ENCODE results near the gene FAT2.
"Not testable (repeated sequence)": the region's sequence is repeated elsewhere in the genome, so short reads cannot be mapped to it uniquely, and the experiment has no call there.

Gene FAT2

GRCh38 chr5:151612689-151613427 is 21.7 kb upstream of the FAT2 start:
- in situ Hi-C loops (cut with MboI; ENCODE audit: low sequenced_read_pairs) = no loop called here

DNA sequence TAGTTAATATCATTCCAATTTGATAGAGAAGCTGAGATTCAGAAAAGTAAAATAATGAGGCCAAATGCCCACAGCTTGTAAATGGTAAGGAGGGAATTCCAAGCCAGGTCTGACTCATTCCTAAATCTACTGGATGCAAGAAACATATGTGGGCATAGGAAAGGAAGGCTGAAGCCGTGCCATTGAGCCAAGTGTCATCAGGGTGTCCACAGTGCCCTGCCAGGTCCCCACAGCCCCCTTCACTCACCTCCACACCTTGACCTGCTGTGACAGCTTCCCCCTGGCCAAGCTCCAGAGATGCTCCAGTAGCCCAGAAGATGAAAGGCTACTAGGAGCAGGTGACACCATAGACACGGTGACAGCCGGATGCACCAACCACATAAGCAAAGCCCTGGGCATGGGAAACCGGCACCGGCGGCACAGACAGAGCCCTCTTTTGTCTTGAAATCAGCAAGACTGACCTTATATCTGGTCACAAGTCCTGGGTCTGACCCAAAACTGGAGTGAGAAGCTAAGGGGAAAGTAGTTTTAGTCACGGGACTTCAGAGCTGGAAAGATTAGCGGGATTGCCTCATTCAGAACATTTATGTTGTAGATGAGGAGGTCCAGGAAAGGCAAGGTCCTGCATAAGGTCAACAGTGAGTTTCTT is 20.1 kb upstream of the FAT2 start:
- in situ Hi-C loops (cut with MboI; ENCODE audit: low sequenced_read_pairs) = no loop called here

GRCh38 chr5:151608522-151608921 is 17.4 kb upstream of the FAT2 start:
- in situ Hi-C loops (cut with MboI; ENCODE audit: low sequenced_read_pairs) = no loop called here

DNA sequence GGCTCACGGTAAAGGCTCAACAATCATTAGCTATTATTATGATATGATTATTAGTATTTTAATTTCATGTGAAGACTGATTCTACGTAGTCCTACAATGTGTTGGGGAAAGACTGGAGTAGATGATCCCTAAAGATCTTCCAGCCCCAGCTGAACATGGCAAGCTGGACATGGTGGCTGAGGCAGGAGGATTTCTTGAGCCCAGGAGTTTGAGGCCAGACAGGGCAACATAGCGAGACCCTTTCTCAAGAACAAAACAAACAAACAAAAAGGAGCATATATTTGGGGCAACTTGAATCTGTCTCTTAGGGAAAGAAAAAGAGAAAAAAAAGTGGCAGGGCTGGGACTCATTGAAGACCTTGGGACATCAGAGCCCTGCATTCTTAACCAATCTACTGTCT is 16.2 kb upstream of the FAT2 start:
- in situ Hi-C loops (cut with MboI; ENCODE audit: low sequenced_read_pairs) = no loop called here

- in situ Hi-C loops (cut with MboI; ENCODE audit: low sequenced_read_pairs) = no loop called here
Measured at GRCh38 chr5:151605559-151605958, 14.4 kb upstream of the FAT2 start.

- in situ Hi-C loops (cut with MboI; ENCODE audit: low sequenced_read_pairs) = no loop called here
Measured at GRCh38 chr5:151602806-151603205, 11.7 kb upstream of the FAT2 start.

DNA sequence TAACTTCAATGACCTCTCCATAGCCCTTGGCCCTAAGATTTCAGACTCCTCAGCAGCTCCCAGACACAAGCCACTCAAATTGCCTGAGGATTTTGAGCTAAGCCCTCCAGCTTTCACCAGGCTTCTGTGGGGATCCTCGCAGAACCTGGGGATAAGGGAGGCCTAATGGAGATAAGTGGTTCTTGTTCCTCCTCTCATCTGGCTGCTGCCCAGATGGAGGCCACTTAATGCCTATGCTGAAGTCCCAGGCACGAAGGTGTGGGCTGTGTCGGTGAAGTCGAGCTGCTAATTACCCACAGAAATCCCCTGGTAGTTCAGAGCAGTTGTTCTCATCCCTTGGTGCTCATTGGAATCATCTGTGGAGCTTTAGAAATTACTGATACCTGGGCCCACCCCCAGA is 10.3 kb upstream of the FAT2 start:
- in situ Hi-C loops (cut with MboI; ENCODE audit: low sequenced_read_pairs) = no loop called here

DNA sequence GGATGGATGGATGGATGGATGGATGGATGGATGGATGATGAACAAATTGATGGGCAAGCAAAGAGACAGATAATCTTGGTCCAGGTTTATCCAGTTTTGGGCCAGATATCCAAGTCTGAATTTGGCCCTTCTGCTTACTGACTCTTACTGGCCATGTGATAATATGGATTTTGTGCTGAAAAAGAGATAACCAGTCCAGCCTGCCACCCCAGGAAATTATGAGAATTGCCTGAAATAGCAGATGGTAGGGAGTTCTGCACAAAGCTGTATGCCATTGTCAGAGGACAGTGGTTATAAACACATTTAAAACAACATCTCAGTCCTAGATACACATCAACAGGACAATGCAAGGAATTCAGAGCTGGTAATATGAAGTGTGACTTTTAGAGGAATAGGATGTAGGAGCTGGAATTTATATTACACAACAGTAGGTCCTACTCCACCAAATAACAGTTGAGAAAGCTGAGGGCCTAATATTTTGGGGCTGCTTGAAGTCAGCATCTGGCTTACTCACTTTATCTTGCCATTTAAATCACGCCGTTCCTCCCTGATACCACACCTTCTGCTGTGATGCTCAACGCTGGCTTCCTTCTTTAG is 9.0 kb upstream of the FAT2 start:
- in situ Hi-C loops (cut with MboI; ENCODE audit: low sequenced_read_pairs) = no loop called here

GRCh38 chr5:151598984-151599383 is 7.9 kb upstream of the FAT2 start:
- in situ Hi-C loops (cut with MboI; ENCODE audit: low sequenced_read_pairs) = no loop called here

GRCh38 chr5:151598549-151598948 is 7.4 kb upstream of the FAT2 start:
- in situ Hi-C loops (cut with MboI; ENCODE audit: low sequenced_read_pairs) = no loop called here

DNA sequence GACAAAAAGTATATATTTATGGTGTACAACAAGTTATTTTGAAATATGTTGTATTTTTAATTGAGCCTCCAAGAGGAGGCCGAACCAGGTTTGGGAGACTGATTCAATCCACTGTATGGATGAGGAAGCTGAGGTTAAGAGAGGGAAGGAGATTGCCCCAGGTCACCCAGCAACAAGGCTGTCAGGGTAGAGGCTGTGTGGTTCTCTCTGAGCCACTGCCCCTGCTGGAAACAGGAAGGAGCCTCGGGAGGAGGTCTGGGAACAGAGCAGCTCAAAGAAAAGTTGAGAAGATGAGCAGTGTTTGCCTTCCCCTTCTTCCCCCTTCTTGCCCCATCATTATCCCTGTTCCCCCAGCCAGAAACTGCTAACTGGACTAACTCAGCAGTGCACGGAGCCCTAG is 6.6 kb upstream of the FAT2 start:
- in situ Hi-C loops (cut with MboI; ENCODE audit: low sequenced_read_pairs) = no loop called here

- in situ Hi-C loops (cut with MboI; ENCODE audit: low sequenced_read_pairs) = no loop called here
Measured at GRCh38 chr5:151596828-151597539, 5.9 kb upstream of the FAT2 start.

DNA sequence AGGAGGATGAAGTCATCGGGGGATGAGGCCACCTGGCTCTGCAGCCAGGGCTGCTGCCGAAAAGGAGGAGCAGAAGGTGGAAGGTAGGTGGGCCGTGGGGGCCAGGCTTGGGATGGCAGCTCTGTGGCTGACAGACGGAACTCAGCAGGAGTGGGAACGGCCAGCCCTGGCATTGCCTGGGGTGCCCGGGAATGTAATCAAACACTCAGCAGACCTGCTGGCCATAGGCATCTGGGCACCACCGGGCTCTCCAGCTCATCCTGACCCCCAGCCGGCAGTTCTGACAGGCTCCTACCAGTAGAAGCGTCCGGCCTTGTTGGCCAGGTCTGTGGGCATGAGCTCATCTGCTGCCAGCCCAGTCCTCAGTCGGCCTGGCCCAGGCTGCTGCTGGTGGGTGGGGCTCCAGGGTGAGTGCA is 4.3 kb upstream of the FAT2 start:
- in situ Hi-C loops (cut with MboI; ENCODE audit: low sequenced_read_pairs) = no loop called here

- in situ Hi-C loops (cut with MboI; ENCODE audit: low sequenced_read_pairs) = no loop called here
Measured at GRCh38 chr5:151592855-151593408, 1.8 kb upstream of the FAT2 start.

DNA sequence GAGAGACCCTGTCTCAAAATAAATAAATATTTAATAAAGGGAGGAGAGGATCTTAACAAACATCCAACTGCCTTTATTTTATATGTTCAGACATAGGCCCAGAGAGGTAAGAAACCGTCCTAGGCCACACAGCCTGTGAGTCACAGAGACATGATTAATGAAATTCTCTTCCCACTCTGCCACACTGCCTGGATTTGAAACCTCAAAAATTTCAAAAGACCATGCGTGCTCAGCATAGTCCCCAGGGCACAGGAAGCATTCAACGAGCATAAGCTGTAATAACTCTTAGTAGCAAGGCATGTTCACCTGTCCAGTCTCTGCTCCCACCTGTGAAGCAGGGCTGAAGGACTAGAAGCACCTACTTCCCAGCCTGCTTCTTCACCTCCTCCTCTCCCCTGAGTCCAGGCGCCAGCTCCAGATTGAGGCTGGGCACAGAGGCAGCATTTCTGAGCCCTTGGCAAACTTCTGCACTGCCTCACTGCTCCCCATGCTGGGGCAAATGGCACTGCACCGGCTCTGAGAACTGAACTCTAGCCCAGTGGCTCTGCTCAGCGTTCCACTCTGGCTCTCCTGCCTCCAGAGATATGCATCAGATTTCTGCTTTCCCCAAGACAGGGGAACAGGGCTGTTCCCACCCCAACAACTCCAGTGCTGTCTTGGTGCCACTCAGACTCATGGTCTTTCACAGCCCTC is 1.1 kb downstream of the FAT2 start:
- in situ Hi-C loops (cut with MboI; ENCODE audit: low sequenced_read_pairs) = no loop called here

DNA sequence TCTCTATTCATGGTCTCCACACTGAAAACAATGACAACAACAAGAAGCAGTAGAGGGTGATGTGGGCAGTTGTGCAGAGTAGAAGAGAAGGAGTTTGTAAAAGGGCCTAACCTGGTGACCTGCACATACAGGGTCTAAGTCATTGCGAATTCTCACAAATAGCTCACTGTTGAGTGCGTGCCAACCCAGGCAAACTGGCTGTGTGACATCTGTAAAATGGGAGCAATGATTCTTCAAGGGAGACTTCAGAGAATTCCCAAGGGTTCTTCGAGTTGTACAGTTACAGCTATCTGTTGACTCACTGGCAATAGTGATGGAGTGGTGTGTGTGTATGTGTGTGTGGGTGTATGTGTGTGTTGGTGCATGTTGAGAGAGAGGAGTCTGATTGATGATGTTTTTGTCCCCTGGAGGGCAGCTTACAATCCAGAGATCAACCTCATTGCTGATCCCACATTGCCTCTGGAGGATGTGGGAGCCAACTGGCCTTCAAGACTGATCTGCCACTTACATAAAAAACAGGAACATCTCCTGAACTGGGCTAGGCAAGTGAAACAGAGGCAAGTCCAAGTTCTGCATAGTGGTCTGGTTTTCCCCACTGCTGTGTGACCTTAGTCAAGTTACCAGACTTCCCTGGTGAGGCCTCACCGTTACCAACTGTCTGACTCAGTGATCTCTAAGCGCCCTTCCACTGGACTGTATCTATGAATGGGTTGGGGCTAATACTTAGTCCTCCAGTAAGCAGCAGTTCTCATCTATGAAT is 3.2 kb downstream of the FAT2 start:
- in situ Hi-C loops (cut with MboI; ENCODE audit: low sequenced_read_pairs) = no loop called here

DNA sequence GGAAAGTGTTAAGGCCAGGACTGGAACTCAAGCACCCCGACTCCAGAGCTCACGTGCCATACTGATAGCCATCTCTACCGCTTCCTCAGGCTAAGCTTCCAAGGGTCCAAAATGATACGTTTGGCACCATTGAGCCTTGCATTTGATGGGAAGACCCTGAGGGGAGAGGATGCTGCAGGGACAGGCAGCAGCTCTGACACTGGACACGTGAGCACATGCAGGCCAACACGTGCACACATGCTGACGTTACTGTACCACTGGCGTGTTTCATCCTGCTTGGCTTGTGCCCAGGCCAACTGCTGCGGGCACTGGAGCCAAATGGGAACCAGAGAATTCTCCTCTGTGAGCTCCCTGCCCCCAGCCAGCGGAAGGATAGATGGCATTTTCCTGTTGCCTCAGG is 5.2 kb downstream of the FAT2 start:
- in situ Hi-C loops (cut with MboI; ENCODE audit: low sequenced_read_pairs) = no loop called here

DNA sequence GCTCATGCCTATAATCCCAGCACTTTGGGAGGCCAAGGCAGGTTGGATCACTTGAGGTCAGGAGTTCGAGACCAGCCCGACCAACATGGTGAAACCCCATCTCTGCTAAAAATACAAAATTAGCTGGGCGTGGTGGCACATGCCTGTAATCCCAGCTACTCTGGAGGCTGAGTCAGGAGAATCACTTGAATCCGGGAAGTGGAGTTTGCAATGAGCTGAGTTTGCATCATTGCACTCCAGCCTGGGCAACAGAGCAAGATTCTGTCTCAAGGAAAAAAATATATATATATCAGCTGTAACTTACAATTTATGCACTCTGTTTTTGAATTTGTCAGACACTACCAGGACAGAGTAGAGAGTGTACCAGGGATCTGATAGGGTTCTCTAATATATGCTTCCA is 5.8 kb downstream of the FAT2 start:
- in situ Hi-C loops (cut with MboI; ENCODE audit: low sequenced_read_pairs) = not testable (repeated sequence)

GRCh38 chr5:151584057-151584937 is 6.8 kb downstream of the FAT2 start:
- in situ Hi-C loops (cut with MboI; ENCODE audit: low sequenced_read_pairs) = no loop called here

Measured in HL-60/S4 (cell line).